ENCODE measurements around the gene FRMD1. TPM values are rescaled to one million over a fixed set of nuclear protein-coding genes. Genes with fewer than 3 reads are reported as not detected.

FRMD1 gene
- total RNA-seq, 6 experiments from 2014 or later = 0.07 to 0.23 (median 0.12) TPM; not detected in 1

GRCh38 chr6:168013250-168013915, 65.6 kb downstream of the FRMD1 start:
- WGBS (ENCODE audit: insufficient coverage, low coverage, low lambda C conversion rate, missing lambda C conversion rate) = no CpG with 5 or more reads among the region's 7 CpGs
- Histone ChIP-seq H3K9me3 (peaks cover 0 to 4% (median 0%) of the 10 kb centered on the region in 4 donors), H3K36me3 (no peaks in the 10 kb centered on the region), H3K27ac (no peak overlapping the region), H3K27me3 (no peaks in the 10 kb centered on the region), H3K4me3 (no peak overlapping the region), H3K4me1 (peaks cover 0 to 5% (median 0%) of the 10 kb centered on the region in 4 donors)
- intact Hi-C loops (cut with DNase I) = no loop called here
- DNase-seq (no peak), ATAC-seq (peak in 1 of 4 donors; percentile 18)
- TF ChIP-seq POLR2A (IDR thresholded peaks at IDR 0.05) (no peak), CTCF (IDR thresholded peaks at IDR 0.05) (no peak)

- no peak overlapping the region for H3K27ac ChIP-seq
- no peak for DNase-seq
- intact Hi-C loops (cut with DNase I) = no loop called here
- WGBS (ENCODE audit: insufficient coverage, low coverage, low lambda C conversion rate, missing lambda C conversion rate) = 100% methylated on average over 1 of the region's 13 CpGs
- ATAC-seq = no peak
- H3K36me3 ChIP-seq = no peaks in the 10 kb centered on the region
- H3K4me1 ChIP-seq = peaks cover 0 to 5% (median 0%) of the 10 kb centered on the region in 4 donors
- H3K9me3 ChIP-seq = peaks cover 0 to 4% (median 0%) of the 10 kb centered on the region in 4 donors
- H3K4me3 ChIP-seq = no peak overlapping the region
- TF ChIP-seq POLR2A (IDR thresholded peaks at IDR 0.05) (no peak), CTCF (IDR thresholded peaks at IDR 0.05) (no peak)
- H3K27me3 ChIP-seq = no peaks in the 10 kb centered on the region
Observed at GRCh38 chr6:168012431-168013249, 66.4 kb downstream of the FRMD1 start.

- no peak for DNase-seq
- Histone ChIP-seq H3K36me3 (no peaks in the 10 kb centered on the region), H3K9me3 (peaks cover 0 to 4% (median 0%) of the 10 kb centered on the region in 4 donors), H3K27me3 (no peaks in the 10 kb centered on the region), H3K4me3 (no peak overlapping the region), H3K27ac (no peak overlapping the region), H3K4me1 (peaks cover 0 to 5% (median 0%) of the 10 kb centered on the region in 4 donors)
- intact Hi-C loops (cut with DNase I) = no loop called here
- 100% methylated on average over 1 of the region's 1 CpG for WGBS (ENCODE audit: insufficient coverage, low coverage, low lambda C conversion rate, missing lambda C conversion rate)
- TF ChIP-seq CTCF (IDR thresholded peaks at IDR 0.05) (no peak), POLR2A (IDR thresholded peaks at IDR 0.05) (no peak)
- ATAC-seq = no peak
Observed at GRCh38 chr6:168011291-168011690, 67.7 kb downstream of the FRMD1 start.

DNA sequence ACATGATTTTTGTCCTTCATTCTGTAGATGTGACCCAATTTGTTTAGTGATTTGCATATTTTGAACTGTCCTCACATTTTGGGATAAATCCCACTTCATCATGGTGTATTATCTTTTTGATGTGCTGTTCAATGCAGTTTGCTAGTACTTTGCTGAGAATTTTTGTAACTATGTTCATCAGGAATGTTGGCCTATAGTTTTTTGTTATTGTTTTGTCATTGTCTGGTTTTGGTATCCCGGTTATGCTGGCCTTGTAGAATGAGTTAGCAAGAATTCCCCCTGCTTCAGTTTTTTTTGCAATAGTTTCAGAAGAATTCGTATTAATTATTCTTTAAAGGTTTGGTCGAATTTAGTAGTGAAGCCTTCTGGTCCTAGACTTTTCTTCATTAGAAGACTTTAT, 69.7 kb downstream of the FRMD1 start:
- Histone ChIP-seq H3K27ac (no peak overlapping the region), H3K27me3 (no peaks in the 10 kb centered on the region), H3K9me3 (peaks cover 0 to 4% (median 0%) of the 10 kb centered on the region in 4 donors), H3K36me3 (no peaks in the 10 kb centered on the region), H3K4me1 (peaks cover 0 to under 1% (median 0%) of the 10 kb centered on the region in 4 donors), H3K4me3 (no peak overlapping the region)
- no peak for DNase-seq
- 79% methylated on average over 3 of the region's 3 CpGs for WGBS (ENCODE audit: insufficient coverage, low coverage, low lambda C conversion rate, missing lambda C conversion rate)
- intact Hi-C loops (cut with DNase I) = no loop called here
- TF ChIP-seq CTCF (IDR thresholded peaks at IDR 0.05) (no peak), POLR2A (IDR thresholded peaks at IDR 0.05) (no peak)
- ATAC-seq = no peak

All from right lobe of liver (tissue), 6 donors.